K562 (cell line): ENCODE results near the gene ERN1. TPM values are rescaled to one million over a fixed set of nuclear protein-coding genes. Genes with fewer than 3 reads are reported as not detected.

Source experiments
- ATAC-seq: fragments of 200-7000 bp; cut with Tn5 transposase; 3 replicates; pipeline ENCODE4 v1.9.1; 2020; ENCODE audit warnings: moderate library complexity
- BruUV-seq: library from RNA; stranded (reverse); fragments of 400-500 nt; replicated peaks from 2 replicates; lab custom pipeline; 2021; lab: Mats Ljungman, UMichigan
- CTCF ChIA-PET: fragments of 300-600 bp; formaldehyde crosslinking; extraction: SDS; loops from one replicate; lab custom pipeline; 2021; ENCODE audit warnings: low intra/inter-chr PET ratio; lab: Yijun Ruan, JAX
- POLR2A ChIA-PET: fragments of 300-600, 350-650 bp; sonication (Branson Sonifier 250); formaldehyde crosslinking; extraction: SDS; loops from one replicate; lab custom pipeline; 2021; ENCODE audit warnings: antibody characterized with exemption, inconsistent platforms; lab: Yijun Ruan, JAX
- DNase-seq, 4 experiments: peaks; one replicate each; pipeline versions ENCODE4 v3.0.0 to v3.0.0-alpha.2; 2011 to 2018; ENCODE audit warnings: low spot score in 3 of 4, mixed read lengths in 3 of 4; ENCODE audit errors: extremely low read depth in 1 of 4
- FAIRE-seq: peaks from 2 replicates; lab custom pipeline; 2011; peaks lifted over from hg19 to GRCh38; lab: Jason Lieb, UNC
- H2AFZ ChIP-seq: 2 replicates; pipeline ENCODE4 v1.6.0; 2011; ENCODE audit warnings: low read depth, low read length, control low read depth, inconsistent platforms
- H3K27ac ChIP-seq: fragments of 200-600 bp; 3 replicates; pipeline ENCODE4 v1.8.0; 2011; ENCODE audit warnings: low read depth, mild to moderate bottlenecking, control low read depth, inconsistent platforms, low read length, moderate library complexity, mixed read lengths; ENCODE audit errors: extremely low read depth
- H3K27me3 ChIP-seq, 2 experiments: fragments of 300-600 bp in 1 of 2; 2 replicates in 1 of 2; 3 replicates in 1 of 2; pipeline versions ENCODE4 v1.6.0 to v1.8.0; 2011; ENCODE audit warnings: inconsistent platforms in 2 of 2, low read length in 2 of 2, mild to moderate bottlenecking in 1 of 2, mixed read lengths in 1 of 2, moderate library complexity in 1 of 2; ENCODE audit not compliant: control insufficient read depth in 2 of 2, insufficient read depth in 2 of 2
- H3K36me3 ChIP-seq: fragments of 300-600 bp; 3 replicates; pipeline ENCODE4 v1.8.0; 2011; ENCODE audit warnings: mild to moderate bottlenecking, low read length, inconsistent platforms; ENCODE audit not compliant: control insufficient read depth, insufficient read depth
- H3K4me1 ChIP-seq, 2 experiments: fragments of 200-600 bp in 1 of 2; replicated peaks in 1 of 2; 2 replicates in 1 of 2; 3 replicates in 1 of 2; pipeline versions ENCODE4 v1.5.1 to v1.8.0; 2011; ENCODE audit warnings: inconsistent platforms in 2 of 2, low read length in 2 of 2, mild to moderate bottlenecking in 1 of 2, mixed read lengths in 1 of 2, moderate library complexity in 1 of 2; ENCODE audit not compliant: control insufficient read depth in 2 of 2, insufficient read depth in 2 of 2
- H3K4me2 ChIP-seq: 2 replicates; pipeline ENCODE4 v1.6.1; 2011; ENCODE audit warnings: low read length, control low read depth, inconsistent platforms, mixed read lengths; ENCODE audit not compliant: insufficient read depth
- H3K4me3 ChIP-seq: fragments of 200-600 bp; sonication (generic), shearing (Covaris generic); 2 replicates; pipeline ENCODE4 v1.5.1; 2016; ENCODE audit warnings: control low read depth, inconsistent platforms
- H3K79me2 ChIP-seq: fragments of 200-600 bp; 3 replicates; pipeline ENCODE4 v1.8.0; 2011; ENCODE audit warnings: low read length, inconsistent platforms; ENCODE audit not compliant: control insufficient read depth, insufficient read depth
- H3K9ac ChIP-seq, 2 experiments: 2 replicates each; pipeline versions ENCODE4 v1.6.0 to v1.6.1; 2011; ENCODE audit warnings: low read depth in 2 of 2, low read length in 2 of 2, control low read depth in 1 of 2, inconsistent platforms in 1 of 2, mild to moderate bottlenecking in 1 of 2, mixed read lengths in 1 of 2; ENCODE audit not compliant: insufficient read depth in 1 of 2
- H3K9me1 ChIP-seq: one replicate; pipeline ENCODE4 v1.6.0; 2011; ENCODE audit warnings: inconsistent platforms, mild to moderate bottlenecking, low read length, moderate library complexity; ENCODE audit not compliant: control insufficient read depth, insufficient read depth
- H3K9me3 ChIP-seq: replicated peaks from 2 replicates; pipeline ENCODE4 v1.5.1; 2011; ENCODE audit warnings: low read depth, low read length, inconsistent platforms; ENCODE audit not compliant: control insufficient read depth, insufficient read depth
- H4K20me1 ChIP-seq: replicated peaks from 2 replicates; pipeline ENCODE4 v1.6.1; 2011; ENCODE audit warnings: low read length, inconsistent platforms, mixed read lengths; ENCODE audit not compliant: control insufficient read depth, insufficient read depth
- DMBX1 ChIP-seq: fragments of 250-450 bp; sonication (Bioruptor Pico); IDR thresholded peaks from 2 replicates; pipeline ENCODE4 v1.8.0; 2022; ENCODE audit warnings: inconsistent platforms, mild to moderate bottlenecking, moderate library complexity, borderline replicate concordance
- EGR1 ChIP-seq: fragments of 450-650 bp; conservative IDR thresholded peaks from 2 replicates; pipeline ENCODE4 v1.6.1; 2017; ENCODE audit warnings: mild to moderate bottlenecking
- MAZ ChIP-seq, 2 experiments: fragments of 450-650 bp in 1 of 2; sonication (generic) in 1 of 2; formaldehyde crosslinking; IDR thresholded peaks in 1 of 2; conservative IDR thresholded peaks in 1 of 2; 2 replicates each; pipeline versions ENCODE4 v1.4.0 to v1.5.0; 2020; ENCODE audit warnings: mild to moderate bottlenecking in 1 of 2, missing genetic modification reagents in 1 of 2
- MEIS2 ChIP-seq: fragments of 450-650 bp; IDR thresholded peaks from 2 replicates; pipeline ENCODE4 v1.6.1; 2014; ENCODE audit warnings: mild to moderate bottlenecking; ENCODE audit not compliant: partially characterized antibody
- NUFIP1 ChIP-seq: fragments of 450-650 bp; IDR thresholded peaks from 2 replicates; pipeline ENCODE4 v1.6.1; 2018; ENCODE audit not compliant: partially characterized antibody
- PCBP2 ChIP-seq: fragments of 200-400 bp; formaldehyde crosslinking; IDR thresholded peaks from 2 replicates; pipeline ENCODE4 v1.6.1; 2018; ENCODE audit warnings: low read length, low read depth, mild to moderate bottlenecking, moderate library complexity; ENCODE audit not compliant: poor library complexity, severe bottlenecking
- PTBP1 ChIP-seq: fragments of 200-400 bp; formaldehyde crosslinking; IDR thresholded peaks from 2 replicates; pipeline ENCODE4 v1.6.1; 2017; ENCODE audit warnings: low read depth, low read length
- SIX5 ChIP-seq, 2 experiments: IDR thresholded peaks; 2 replicates each; pipeline ENCODE4 v1.6.1; 2011; ENCODE audit warnings: low read length in 2 of 2, borderline replicate concordance in 1 of 2, low read depth in 1 of 2, mild to moderate bottlenecking in 1 of 2, moderate library complexity in 1 of 2; ENCODE audit not compliant: insufficient read depth in 1 of 2
- ZBED1 ChIP-seq: IDR thresholded peaks from 2 replicates; pipeline ENCODE4 v1.6.1; 2014
- ZNF347 ChIP-seq: fragments of 450-650 bp; formaldehyde crosslinking; IDR thresholded peaks from 2 replicates; pipeline ENCODE4 v1.4.0; 2020; ENCODE audit warnings: low read depth, mild to moderate bottlenecking, moderate library complexity
- ZNF444 ChIP-seq: fragments of 250-450 bp; sonication (Bioruptor Pico); IDR thresholded peaks from 2 replicates; pipeline ENCODE4 v1.4.0; 2020; ENCODE audit warnings: mild to moderate bottlenecking, moderate library complexity
- WGBS: fragments of 100-300 bp; shearing (Covaris generic); methylation state at CpG from one replicate; pipeline ENCODE4 v1.1.6; 2016; ENCODE audit warnings: low coverage, mixed read lengths; ENCODE audit not compliant: insufficient coverage; ENCODE audit errors: missing lambda C conversion rate; 5-methylcytosine and 5-hydroxymethylcytosine counted together
- in situ Hi-C: fragments of 300-500 bp; cut with MboI; formaldehyde crosslinking; loops from 4 replicates; pipeline ENCODE4 v1.15.0; 2018; ENCODE audit warnings: inconsistent platforms, mixed read lengths
- intact Hi-C: fragments of 100-400 bp; cut with micrococcal nuclease; formaldehyde crosslinking; loops from 2 replicates; pipeline ENCODE4 v1.14.2; 2022
- polyA plus RNA-seq, 8 experiments: library from polyadenylated mRNA; depleted of rRNA in 4 of 8; stranded (reverse) in 5 of 8; unstranded in 3 of 8; fragments of >200 nt; fragmentation: Nextera tagmentation in 2 of 8; fragmentation: Illumina TruSeq in 1 of 8; extraction: Ambion mirVana in 2 of 8; extraction: Trizol in 1 of 8; gene quantifications; 2 replicates each; pipeline versions ENCODE4 v1.2.1 to v1.2.3, GENCODE V29; 2011 to 2014; ENCODE audit warnings: inconsistent platforms in 1 of 8, missing spikeins in 1 of 8
- total RNA-seq, 7 experiments: library from RNA; depleted of rRNA in 6 of 7; stranded (reverse); fragments of >200 nt in 6 of 7; fragmentation: Illumina TruSeq in 2 of 7; extraction: Trizol in 2 of 7; gene quantifications; 2 replicates each; pipeline versions ENCODE4 v1.2.1 to v1.2.3, GENCODE V29; 2011 to 2021; ENCODE audit warnings: low replicate concordance in 1 of 7
- TF ChIP-seq, protein P1 (sequence below): fragments of 150-350 bp; IDR thresholded peaks from 2 replicates; pipeline ENCODE4 v1.6.1; 2014; ENCODE audit warnings: low read depth, mild to moderate bottlenecking, low read length, borderline replicate concordance
- TF ChIP-seq, protein P2 (sequence below): fragments of 450-650 bp; formaldehyde crosslinking; IDR thresholded peaks from 2 replicates; pipeline ENCODE4 v1.4.0; 2020; ENCODE audit warnings: mild to moderate bottlenecking, moderate library complexity
- TF ChIP-seq, protein P3 (sequence below): sonication (generic); formaldehyde crosslinking; IDR thresholded peaks from 2 replicates; pipeline ENCODE4 v1.8.0; 2022; ENCODE audit warnings: mild to moderate bottlenecking, missing genetic modification reagents, borderline replicate concordance

ERN1 gene
- total and polyA plus RNA-seq, 9 of the 15 experiments (the other 6 are each of a cell fraction or from before 2014, with no cell fraction given): 2.1 to 22.5 (median 7.3) TPM

DNA sequence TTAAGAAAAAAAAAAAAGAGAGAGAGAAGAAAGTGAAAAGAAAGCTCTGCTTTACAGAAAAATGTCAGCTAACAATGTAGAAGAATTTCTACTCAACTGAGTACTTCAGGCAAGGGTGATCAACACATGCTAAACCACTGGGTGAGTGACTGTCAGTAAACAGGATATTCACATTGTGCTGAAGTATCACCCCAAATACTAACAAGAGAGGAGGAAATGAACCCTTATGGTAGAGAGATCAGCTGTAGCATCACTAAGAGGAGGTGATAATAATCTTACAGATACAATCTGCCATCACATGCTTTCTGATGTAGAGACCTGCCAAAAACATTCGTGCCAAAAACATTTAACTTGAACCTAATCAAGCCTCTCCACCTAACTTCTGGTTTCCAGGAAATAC, 78.8 kb downstream of the ERN1 start:
- ATAC-seq: no peak
- no peak for FAIRE-seq
- Histone ChIP-seq H3K9ac (no peak overlapping the region), H3K4me3 (no peak overlapping the region), H3K4me2 (no peak overlapping the region), H3K9me1 (no peaks in the 10 kb centered on the region), H3K27ac (no peak overlapping the region), H4K20me1 (no peaks in the 10 kb centered on the region), H3K9me3 (no peaks in the 10 kb centered on the region), H3K36me3 (peaks cover 55% of the 10 kb centered on the region; the same call in 2 of the 3 replicates), H3K79me2 (no peaks in the 10 kb centered on the region), H3K4me1 (no peaks in the 10 kb centered on the region; a peak in 1 of 5 replicates), H3K27me3 (no peaks in the 10 kb centered on the region), H2AFZ (no peak overlapping the region)
- DNase-seq: no peak
- WGBS: 0% methylated on average over 1 of the region's 1 CpG
- no TSS peak for BruUV-seq
- POLR2A ChIA-PET: no interaction called here
- in situ Hi-C loops: no loop called here
- CTCF ChIA-PET: no interaction called here
- intact Hi-C loops: no loop called here
- no peak for TF ChIP-seq MAZ (CRISPR knock-in tag; conservative IDR thresholded peaks at IDR 0.05 in 1 of 2, IDR thresholded peaks at IDR 0.05 in 1 of 2)
- no peak for TF ChIP-seq DMBX1 (CRISPR knock-in tag)
- no peak for TF ChIP-seq NUFIP1
- TF ChIP-seq, protein P1, sequence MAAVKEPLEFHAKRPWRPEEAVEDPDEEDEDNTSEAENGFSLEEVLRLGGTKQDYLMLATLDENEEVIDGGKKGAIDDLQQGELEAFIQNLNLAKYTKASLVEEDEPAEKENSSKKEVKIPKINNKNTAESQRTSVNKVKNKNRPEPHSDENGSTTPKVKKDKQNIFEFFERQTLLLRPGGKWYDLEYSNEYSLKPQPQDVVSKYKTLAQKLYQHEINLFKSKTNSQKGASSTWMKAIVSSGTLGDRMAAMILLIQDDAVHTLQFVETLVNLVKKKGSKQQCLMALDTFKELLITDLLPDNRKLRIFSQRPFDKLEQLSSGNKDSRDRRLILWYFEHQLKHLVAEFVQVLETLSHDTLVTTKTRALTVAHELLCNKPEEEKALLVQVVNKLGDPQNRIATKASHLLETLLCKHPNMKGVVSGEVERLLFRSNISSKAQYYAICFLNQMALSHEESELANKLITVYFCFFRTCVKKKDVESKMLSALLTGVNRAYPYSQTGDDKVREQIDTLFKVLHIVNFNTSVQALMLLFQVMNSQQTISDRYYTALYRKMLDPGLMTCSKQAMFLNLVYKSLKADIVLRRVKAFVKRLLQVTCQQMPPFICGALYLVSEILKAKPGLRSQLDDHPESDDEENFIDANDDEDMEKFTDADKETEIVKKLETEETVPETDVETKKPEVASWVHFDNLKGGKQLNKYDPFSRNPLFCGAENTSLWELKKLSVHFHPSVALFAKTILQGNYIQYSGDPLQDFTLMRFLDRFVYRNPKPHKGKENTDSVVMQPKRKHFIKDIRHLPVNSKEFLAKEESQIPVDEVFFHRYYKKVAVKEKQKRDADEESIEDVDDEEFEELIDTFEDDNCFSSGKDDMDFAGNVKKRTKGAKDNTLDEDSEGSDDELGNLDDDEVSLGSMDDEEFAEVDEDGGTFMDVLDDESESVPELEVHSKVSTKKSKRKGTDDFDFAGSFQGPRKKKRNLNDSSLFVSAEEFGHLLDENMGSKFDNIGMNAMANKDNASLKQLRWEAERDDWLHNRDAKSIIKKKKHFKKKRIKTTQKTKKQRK: no peak
- TF ChIP-seq, protein P2, sequence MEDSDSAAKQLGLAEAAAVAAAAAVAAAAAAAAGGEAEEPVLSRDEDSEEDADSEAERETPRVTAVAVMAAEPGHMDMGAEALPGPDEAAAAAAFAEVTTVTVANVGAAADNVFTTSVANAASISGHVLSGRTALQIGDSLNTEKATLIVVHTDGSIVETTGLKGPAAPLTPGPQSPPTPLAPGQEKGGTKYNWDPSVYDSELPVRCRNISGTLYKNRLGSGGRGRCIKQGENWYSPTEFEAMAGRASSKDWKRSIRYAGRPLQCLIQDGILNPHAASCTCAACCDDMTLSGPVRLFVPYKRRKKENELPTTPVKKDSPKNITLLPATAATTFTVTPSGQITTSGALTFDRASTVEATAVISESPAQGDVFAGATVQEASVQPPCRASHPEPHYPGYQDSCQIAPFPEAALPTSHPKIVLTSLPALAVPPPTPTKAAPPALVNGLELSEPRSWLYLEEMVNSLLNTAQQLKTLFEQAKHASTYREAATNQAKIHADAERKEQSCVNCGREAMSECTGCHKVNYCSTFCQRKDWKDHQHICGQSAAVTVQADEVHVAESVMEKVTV: no peak
- TF ChIP-seq MEIS2: no peak
- no peak for TF ChIP-seq ZNF347 (CRISPR knock-in tag)
- TF ChIP-seq, protein P3, sequence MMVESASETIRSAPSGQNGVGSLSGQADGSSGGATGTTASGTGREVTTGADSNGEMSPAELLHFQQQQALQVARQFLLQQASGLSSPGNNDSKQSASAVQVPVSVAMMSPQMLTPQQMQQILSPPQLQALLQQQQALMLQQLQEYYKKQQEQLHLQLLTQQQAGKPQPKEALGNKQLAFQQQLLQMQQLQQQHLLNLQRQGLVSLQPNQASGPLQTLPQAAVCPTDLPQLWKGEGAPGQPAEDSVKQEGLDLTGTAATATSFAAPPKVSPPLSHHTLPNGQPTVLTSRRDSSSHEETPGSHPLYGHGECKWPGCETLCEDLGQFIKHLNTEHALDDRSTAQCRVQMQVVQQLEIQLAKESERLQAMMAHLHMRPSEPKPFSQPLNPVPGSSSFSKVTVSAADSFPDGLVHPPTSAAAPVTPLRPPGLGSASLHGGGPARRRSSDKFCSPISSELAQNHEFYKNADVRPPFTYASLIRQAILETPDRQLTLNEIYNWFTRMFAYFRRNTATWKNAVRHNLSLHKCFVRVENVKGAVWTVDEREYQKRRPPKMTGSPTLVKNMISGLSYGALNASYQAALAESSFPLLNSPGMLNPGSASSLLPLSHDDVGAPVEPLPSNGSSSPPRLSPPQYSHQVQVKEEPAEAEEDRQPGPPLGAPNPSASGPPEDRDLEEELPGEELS (CRISPR knock-in tag): no peak
- TF ChIP-seq EGR1: no peak
- no peak for TF ChIP-seq PTBP1
- TF ChIP-seq SIX5 (IDR thresholded peaks at IDR 0.05; ENCODE audit: borderline replicate concordance in 1 of 2, insufficient read depth in 1 of 2, low read depth in 1 of 2, low read length in 2 of 2): no peak
- no peak for TF ChIP-seq PCBP2
- no peak for TF ChIP-seq ZBED1
- no peak for TF ChIP-seq ZNF444 (CRISPR knock-in tag)
